ENCODE data around the gene DHX16. TPM values are rescaled to one million over a fixed set of nuclear protein-coding genes. Genes with fewer than 3 reads are reported as not detected.

Gene DHX16
- total and polyA plus RNA-seq, 4 donors, result 12.8 to 34.0 (median 23.7) TPM

DNA sequence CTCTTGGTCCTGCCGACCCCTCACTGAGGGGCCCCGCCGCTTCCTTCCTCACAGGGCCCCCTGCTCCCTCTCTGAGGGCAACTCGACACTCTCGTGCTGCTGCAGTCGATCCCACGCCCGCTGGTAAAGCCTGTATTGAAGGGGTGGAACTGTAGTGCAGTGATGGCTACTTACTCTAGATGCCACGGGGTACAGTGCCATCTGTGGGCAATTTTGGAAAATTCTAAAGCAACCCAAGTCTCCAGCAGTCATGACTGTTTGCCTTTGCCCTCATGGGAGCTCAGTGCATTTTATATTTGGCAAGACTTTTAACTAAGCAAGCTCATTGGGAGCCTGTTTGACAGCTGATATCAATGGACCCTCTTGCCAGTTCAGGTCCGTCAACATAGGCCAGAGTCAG lies 32.3 kb downstream of the DHX16 start:
- ATAC-seq (ENCODE audit: low FRiP score) (no peak), DNase-seq (no peak)
- H3K27ac ChIP-seq (ENCODE audit: low read depth in 1 of 2, low read length in 2 of 2), result no peak overlapping the region
- peaks cover 0 to 2% of the 10 kb centered on the region in 2 donors for H3K36me3 ChIP-seq (ENCODE audit: control insufficient read depth in 1 of 2, insufficient read depth in 2 of 2, low read length in 1 of 2)
- 65 to 71% methylated on average over 10 of the region's 10 CpGs for WGBS, 2 donors
- no peaks in the 10 kb centered on the region for H3K4me1 ChIP-seq (ENCODE audit: control insufficient read depth in 1 of 2, insufficient read depth in 2 of 2, low read length in 2 of 2)
- no peak overlapping the region for H3K4me3 ChIP-seq (ENCODE audit: low read length in 2 of 2)
- no peaks in the 10 kb centered on the region for H3K27me3 ChIP-seq (ENCODE audit: control insufficient read depth in 1 of 2, insufficient read depth in 2 of 2, low read length in 1 of 2)
- intact Hi-C loops (cut with DNase I), result no loop called here
- H3K9me3 ChIP-seq (ENCODE audit: control insufficient read depth, low read length), result no peaks in the 10 kb centered on the region

DNA sequence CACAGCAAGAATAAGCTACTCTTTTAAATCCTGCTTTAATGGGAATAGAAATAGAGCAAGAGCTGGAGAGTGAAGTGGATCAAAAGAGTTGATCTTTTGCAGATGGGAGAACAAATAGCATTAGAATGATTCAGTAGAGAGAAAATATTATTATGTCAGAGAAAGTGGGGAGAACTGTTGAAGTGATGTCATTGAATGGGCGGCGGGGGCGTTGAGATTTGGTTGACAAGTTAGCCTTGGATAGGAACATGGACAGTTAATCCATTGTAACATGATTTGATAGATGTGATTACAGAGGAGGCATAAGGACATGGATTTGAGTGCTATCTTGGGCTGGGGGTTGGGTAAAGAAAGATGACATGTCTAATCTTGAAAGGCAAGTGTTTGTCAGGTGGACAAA lies 37.0 kb downstream of the DHX16 start:
- 95 to 96% methylated on average over 3 of the region's 3 CpGs for WGBS, 2 donors
- Histone ChIP-seq H3K36me3 (ENCODE audit: control insufficient read depth in 1 of 2, insufficient read depth in 2 of 2, low read length in 1 of 2) (peaks cover 2 to 5% of the 10 kb centered on the region in 2 donors), H3K27me3 (ENCODE audit: control insufficient read depth in 1 of 2, insufficient read depth in 2 of 2, low read length in 1 of 2) (no peaks in the 10 kb centered on the region), H3K4me3 (ENCODE audit: low read length in 2 of 2) (no peak overlapping the region), H3K9me3 (ENCODE audit: control insufficient read depth, low read length) (no peaks in the 10 kb centered on the region), H3K27ac (ENCODE audit: low read depth in 1 of 2, low read length in 2 of 2) (no peak overlapping the region), H3K4me1 (ENCODE audit: control insufficient read depth in 1 of 2, insufficient read depth in 2 of 2, low read length in 2 of 2) (no peaks in the 10 kb centered on the region)
- intact Hi-C loops (cut with DNase I), result no loop called here
- DNase-seq, result no peak
- no peak for ATAC-seq (ENCODE audit: low FRiP score)

DNA sequence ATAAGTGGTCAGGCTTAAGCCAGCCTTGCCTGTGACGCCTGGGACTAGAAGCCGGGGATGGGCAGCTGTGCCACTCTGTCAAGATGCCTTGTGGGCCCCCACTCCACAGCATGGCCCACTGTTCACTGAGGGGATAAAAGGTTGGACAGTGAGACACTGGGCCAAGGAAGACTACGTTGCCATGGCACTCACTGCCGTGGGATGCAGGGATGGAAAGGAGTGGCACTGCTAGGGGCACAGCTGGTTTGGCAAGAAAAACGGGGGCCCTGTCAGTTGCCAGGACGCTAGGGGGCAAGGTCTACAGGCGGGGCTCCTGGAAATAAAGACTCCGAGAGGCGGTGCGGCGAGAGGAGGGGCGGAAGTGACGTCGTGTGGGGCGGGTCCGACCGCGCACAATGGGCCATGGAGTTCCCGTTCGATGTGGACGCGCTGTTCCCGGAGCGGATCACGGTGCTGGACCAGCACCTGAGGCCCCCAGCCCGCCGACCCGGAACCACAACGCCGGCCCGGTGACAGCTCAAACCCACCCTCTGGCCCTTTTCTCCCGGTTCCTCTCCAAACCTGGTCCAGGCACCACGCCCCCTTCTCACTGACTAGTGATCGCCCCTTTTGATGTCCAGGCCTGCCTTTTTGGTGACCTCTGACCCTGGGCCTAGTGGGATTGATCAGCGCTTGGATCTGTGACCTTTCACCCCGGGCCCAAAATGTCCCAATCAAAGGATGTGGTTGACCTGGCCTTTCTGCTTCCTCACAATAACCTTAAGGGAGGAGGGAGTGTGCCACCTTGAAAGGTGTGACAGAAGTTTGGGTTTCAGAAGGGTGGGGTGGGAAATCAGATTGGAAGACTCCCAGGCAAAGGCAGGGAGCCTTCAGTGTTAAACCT lies 46.1 kb downstream of the DHX16 start, which contains the start of gene ATAT1:
TSS of gene ATAT1 (plus strand) at position 391 of the 883 bp plus-strand sequence.
- H3K27ac ChIP-seq (ENCODE audit: low read depth in 1 of 2, low read length in 2 of 2), result peak within 1 kb of the TSS; percentile 16 to 95
- H3K27me3 ChIP-seq (ENCODE audit: control insufficient read depth in 1 of 2, insufficient read depth in 2 of 2, low read length in 1 of 2), result no peaks in the 10 kb centered on the region
- ATAC-seq (ENCODE audit: low FRiP score) (peak; percentile 94), DNase-seq (peak; percentile 92 to 97)
- H3K36me3 ChIP-seq (ENCODE audit: control insufficient read depth in 1 of 2, insufficient read depth in 2 of 2, low read length in 1 of 2), result no peaks in the 10 kb centered on the region
- 3 to 4% methylated on average over 31 to 36 of the region's 36 CpGs for WGBS, 2 donors
- peak within 1 kb of the TSS; percentile 22 to 52 for H3K4me3 ChIP-seq (ENCODE audit: low read length in 2 of 2)
- no peaks in the 10 kb centered on the region for H3K4me1 ChIP-seq (ENCODE audit: control insufficient read depth in 1 of 2, insufficient read depth in 2 of 2, low read length in 2 of 2)
- H3K9me3 ChIP-seq (ENCODE audit: control insufficient read depth, low read length), result no peaks in the 10 kb centered on the region
- intact Hi-C loops (cut with DNase I), result loop anchor here in 1 of 2 donors (5.0 kb wide), 1 partner anchor 46 kb away; the partner anchor contains the start of gene DHX16

DNA sequence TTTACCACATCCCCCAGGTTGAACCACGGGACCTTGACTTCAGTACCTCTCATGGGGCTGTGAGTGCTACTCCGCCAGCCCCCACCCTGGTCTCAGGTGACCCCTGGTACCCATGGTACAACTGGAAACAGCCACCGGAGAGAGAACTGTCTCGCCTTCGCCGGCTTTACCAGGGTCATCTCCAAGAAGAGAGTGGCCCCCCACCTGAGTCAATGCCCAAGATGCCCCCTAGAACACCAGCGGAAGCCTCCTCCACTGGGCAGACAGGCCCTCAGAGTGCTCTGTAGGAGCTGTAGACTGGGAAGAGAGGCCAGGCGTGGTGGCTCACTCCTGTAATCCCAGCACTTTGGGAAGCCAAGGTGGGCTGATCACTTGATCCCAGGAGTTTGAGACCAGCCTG lies 47.3 kb downstream of the DHX16 start:
- H3K9me3 ChIP-seq (ENCODE audit: control insufficient read depth, low read length), result no peaks in the 10 kb centered on the region
- no peaks in the 10 kb centered on the region for H3K27me3 ChIP-seq (ENCODE audit: control insufficient read depth in 1 of 2, insufficient read depth in 2 of 2, low read length in 1 of 2)
- intact Hi-C loops (cut with DNase I), result loop anchor here in 1 of 2 donors (5.0 kb wide), 1 partner anchor 47 kb away; the partner anchor contains the start of gene DHX16
- no peak overlapping the region for H3K27ac ChIP-seq (ENCODE audit: low read depth in 1 of 2, low read length in 2 of 2)
- H3K4me1 ChIP-seq (ENCODE audit: control insufficient read depth in 1 of 2, insufficient read depth in 2 of 2, low read length in 2 of 2), result no peaks in the 10 kb centered on the region
- no peak overlapping the region for H3K4me3 ChIP-seq (ENCODE audit: low read length in 2 of 2)
- DNase-seq (no peak), ATAC-seq (ENCODE audit: low FRiP score) (no peak)
- no peaks in the 10 kb centered on the region for H3K36me3 ChIP-seq (ENCODE audit: control insufficient read depth in 1 of 2, insufficient read depth in 2 of 2, low read length in 1 of 2)
- WGBS, 2 donors, result 95% methylated on average over 8 of the region's 8 CpGs

DNA sequence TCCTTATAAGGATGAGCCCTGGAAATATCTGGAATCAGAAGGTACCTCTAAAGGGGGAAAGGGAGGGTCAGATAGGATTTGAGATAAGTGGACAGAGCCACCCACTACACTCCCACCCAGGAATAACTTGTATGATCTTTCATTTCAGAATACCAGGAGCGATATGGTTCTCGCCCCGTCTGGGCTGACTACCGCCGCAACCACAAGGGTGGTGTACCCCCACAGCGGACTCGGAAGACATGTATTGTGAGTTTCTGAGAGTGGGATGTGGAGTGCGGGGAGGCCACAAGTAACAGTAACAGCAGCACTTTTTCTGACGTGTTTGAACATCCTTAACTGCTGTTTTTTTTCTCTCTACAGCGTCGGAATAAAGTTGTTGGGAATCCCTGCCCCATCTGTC lies 53.2 kb downstream of the DHX16 start:
- Histone ChIP-seq H3K9me3 (ENCODE audit: control insufficient read depth, low read length) (no peaks in the 10 kb centered on the region), H3K4me1 (ENCODE audit: control insufficient read depth in 1 of 2, insufficient read depth in 2 of 2, low read length in 2 of 2) (no peaks in the 10 kb centered on the region), H3K36me3 (ENCODE audit: control insufficient read depth in 1 of 2, insufficient read depth in 2 of 2, low read length in 1 of 2) (peaks cover 0 to 3% of the 10 kb centered on the region in 2 donors), H3K4me3 (ENCODE audit: low read length in 2 of 2) (no peak overlapping the region), H3K27me3 (ENCODE audit: control insufficient read depth in 1 of 2, insufficient read depth in 2 of 2, low read length in 1 of 2) (peaks cover 0 to 2% of the 10 kb centered on the region in 2 donors), H3K27ac (ENCODE audit: low read depth in 1 of 2, low read length in 2 of 2) (no peak overlapping the region)
- DNase-seq (no peak), ATAC-seq (ENCODE audit: low FRiP score) (no peak)
- intact Hi-C loops (cut with DNase I), result loop anchor here (5.0 kb wide), 3 partner anchors 53 to 123 kb away; partner anchors contain the start of genes DHX16 (in 1 of the 2), FLOT1 (in 1 of the 2), GNL1 (in 1 of the 2) and IER3 (in 1 of the 2)
- 93 to 94% methylated on average over 11 of the region's 11 CpGs for WGBS, 2 donors

DNA sequence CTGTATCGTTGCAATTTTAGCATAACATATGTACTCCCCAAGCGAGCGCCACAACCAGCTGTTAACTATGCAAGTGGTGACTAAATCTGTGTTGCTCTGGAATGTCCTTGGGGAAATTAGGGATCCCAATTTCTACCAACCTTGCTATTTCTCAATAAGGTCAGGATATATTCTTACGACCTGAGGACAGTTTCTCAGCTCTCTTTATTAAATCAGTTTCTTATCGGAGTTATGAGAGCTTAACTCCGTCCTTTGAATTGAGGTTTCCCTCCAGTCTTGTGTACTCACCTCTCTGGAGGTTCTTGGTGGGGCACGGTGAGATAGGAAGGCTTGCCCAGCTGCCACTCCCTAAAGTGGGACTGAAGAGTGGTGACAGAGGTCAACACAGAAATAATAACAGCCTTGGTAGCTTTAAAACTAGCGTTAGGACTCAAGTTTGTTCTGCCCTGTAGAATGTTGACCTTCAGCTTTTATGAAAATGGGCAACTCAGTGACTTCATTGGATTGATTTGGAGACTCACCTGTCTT lies 54.5 kb downstream of the DHX16 start:
- no peaks in the 10 kb centered on the region for H3K9me3 ChIP-seq (ENCODE audit: control insufficient read depth, low read length)
- 14 to 18% methylated on average over 8 of the region's 8 CpGs for whole genome bisulfite sequencing, 2 donors
- H3K4me1 ChIP-seq (ENCODE audit: control insufficient read depth in 1 of 2, insufficient read depth in 2 of 2, low read length in 2 of 2), result no peaks in the 10 kb centered on the region
- H3K36me3 ChIP-seq (ENCODE audit: control insufficient read depth in 1 of 2, insufficient read depth in 2 of 2, low read length in 1 of 2), result peaks cover 0 to 3% of the 10 kb centered on the region in 2 donors
- H3K27me3 ChIP-seq (ENCODE audit: control insufficient read depth in 1 of 2, insufficient read depth in 2 of 2, low read length in 1 of 2), result peaks cover 0 to 2% of the 10 kb centered on the region in 2 donors
- H3K4me3 ChIP-seq (ENCODE audit: low read length in 2 of 2), result peak overlapping the region; percentile 62 to 81
- no peak for ATAC-seq (ENCODE audit: low FRiP score)
- peak in 1 of 2 donors; percentile 12 for DNase-seq
- intact Hi-C loops (cut with DNase I), result loop anchor here (5.0 kb wide), 3 partner anchors 54 to 124 kb away; partner anchors contain the start of genes DHX16 (in 1 of the 2), FLOT1 (in 1 of the 2), GNL1 (in 1 of the 2) and IER3 (in 1 of the 2)
- peak overlapping the region in 1 of 2 donors; percentile 95 for H3K27ac ChIP-seq (ENCODE audit: low read depth in 1 of 2, low read length in 2 of 2)

DNA sequence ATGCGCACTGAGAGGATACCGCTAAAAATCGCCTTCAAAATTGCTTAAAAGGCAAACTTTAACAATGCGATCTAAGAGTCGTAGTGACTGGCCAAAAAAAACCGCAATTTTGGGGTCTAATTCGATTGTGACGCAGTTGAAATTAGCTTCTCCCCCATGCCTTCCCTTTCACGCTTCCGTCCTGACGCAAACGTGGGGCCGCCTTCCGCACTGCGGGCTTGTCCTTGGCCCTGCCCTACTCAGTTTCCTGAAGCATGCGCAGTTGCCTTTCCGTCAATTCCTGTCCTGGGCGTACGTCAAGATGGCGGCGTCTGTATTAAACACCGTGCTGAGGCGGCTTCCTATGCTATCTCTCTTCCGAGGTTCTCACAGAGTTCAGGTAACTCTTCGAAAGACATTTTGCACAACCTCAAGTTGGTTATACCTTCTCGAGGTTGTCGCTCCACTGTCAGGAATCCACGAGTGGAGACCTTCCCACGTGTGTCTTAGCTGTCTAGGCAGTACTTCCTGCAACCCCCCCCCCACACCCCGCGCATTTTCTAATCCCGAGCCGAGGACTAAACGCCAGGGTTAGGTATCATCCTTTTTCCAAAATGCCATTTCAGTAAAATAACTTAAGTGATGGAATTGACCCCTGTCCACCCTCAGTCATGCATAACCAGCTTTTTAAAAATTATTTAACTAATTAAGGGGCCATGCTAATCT lies 55.1 kb downstream of the DHX16 start, which contains the start of gene MRPS18B:
TSS of gene MRPS18B (plus strand) at position 276 of the 705 bp plus-strand sequence. CDS start at position 302, 26 bp downstream.
- 0 to 1% methylated on average over 34 of the region's 34 CpGs for WGBS, 2 donors
- intact Hi-C loops (cut with DNase I), result loop anchor here (2.0 to 5.0 kb wide), 5 partner anchors 55 to 125 kb away; partner anchors contain the start of genes DHX16 (in 1 of the 2), FLOT1 (in 1 of the 2), GNL1 (in 1 of the 2) and IER3 (in 1 of the 2)
- Histone ChIP-seq H3K4me1 (ENCODE audit: control insufficient read depth in 1 of 2, insufficient read depth in 2 of 2, low read length in 2 of 2) (peaks cover 0 to 3% of the 10 kb centered on the region in 2 donors), H3K27ac (ENCODE audit: low read depth in 1 of 2, low read length in 2 of 2) (peak within 1 kb of the TSS; percentile 91 to 95), H3K27me3 (ENCODE audit: control insufficient read depth in 1 of 2, insufficient read depth in 2 of 2, low read length in 1 of 2) (peaks cover 0 to 2% of the 10 kb centered on the region in 2 donors), H3K9me3 (ENCODE audit: control insufficient read depth, low read length) (no peaks in the 10 kb centered on the region), H3K4me3 (ENCODE audit: low read length in 2 of 2) (peak within 1 kb of the TSS; percentile 97 to 100), H3K36me3 (ENCODE audit: control insufficient read depth in 1 of 2, insufficient read depth in 2 of 2, low read length in 1 of 2) (peaks cover 0 to 3% of the 10 kb centered on the region in 2 donors)
- ATAC-seq (ENCODE audit: low FRiP score) (peak; percentile 94), DNase-seq (peak; percentile 98 to 99)

Measured in aorta (tissue), 5 donors.